Tibial artery (tissue), 4 donors: ENCODE data around the gene UCP3.
A peak's percentile ranks its signal among the peaks of the same experiment; 100 is the strongest.

Source experiments
- DNase-seq, 2 donors: peaks; one replicate each; pipeline ENCODE4 v3.0.0-alpha.2; 2019
- H3K27ac ChIP-seq, 2 donors: fragments of 200-600 bp; sonication (generic) in 1 of 2; 1 replicate in 1 of 2; 2 replicates in 1 of 2; pipeline ENCODE4 v1.5.1; 2018 to 2019; ENCODE audit warnings: mild to moderate bottlenecking in 1 of 2
- H3K27me3 ChIP-seq, 2 donors: fragments of 200-600 bp; sonication (generic) in 1 of 2; one replicate each; pipeline versions ENCODE4 v1.5.1 to v1.6.0; 2016 to 2019
- H3K36me3 ChIP-seq, 3 donors: fragments of 200-600 bp; sonication (generic) in 2 of 3; one replicate each; pipeline ENCODE4 v1.5.1; 2016 to 2019; ENCODE audit warnings: mild to moderate bottlenecking in 2 of 3
- H3K4me1 ChIP-seq, 4 donors: fragments of 200-600 bp; sonication (generic) in 2 of 4; 1 replicate in 3 of 4; 2 replicates in 1 of 4; pipeline ENCODE4 v1.5.1; 2016 to 2019
- H3K4me3 ChIP-seq, 2 donors: fragments of 200-600 bp; sonication (generic) in 1 of 2; 1 replicate in 1 of 2; 2 replicates in 1 of 2; pipeline ENCODE4 v1.5.1; 2018 to 2019; ENCODE audit warnings: mild to moderate bottlenecking in 2 of 2
- H3K9me3 ChIP-seq, 3 donors: fragments of 200-600 bp; sonication (generic) in 1 of 3; one replicate each; pipeline ENCODE4 v1.5.1; 2016 to 2019
- intact Hi-C: fragments of 100-400 bp; cut with DNase I; formaldehyde crosslinking; loops from one replicate; pipeline ENCODE4 v1.15.0; 2023; ENCODE audit warnings: low total_unique reads
- TF ChIP-seq, protein P1 (sequence below), 2 experiments: fragments of 200-600 bp in 1 of 2; fragments of 450-650 bp in 1 of 2; IDR thresholded peaks; one replicate each; pipeline ENCODE4 v1.5.1; 2017 to 2019; ENCODE audit warnings: antibody characterized with exemption in 2 of 2, mild to moderate bottlenecking in 1 of 2, moderate library complexity in 1 of 2

UCP3 gene

DNA sequence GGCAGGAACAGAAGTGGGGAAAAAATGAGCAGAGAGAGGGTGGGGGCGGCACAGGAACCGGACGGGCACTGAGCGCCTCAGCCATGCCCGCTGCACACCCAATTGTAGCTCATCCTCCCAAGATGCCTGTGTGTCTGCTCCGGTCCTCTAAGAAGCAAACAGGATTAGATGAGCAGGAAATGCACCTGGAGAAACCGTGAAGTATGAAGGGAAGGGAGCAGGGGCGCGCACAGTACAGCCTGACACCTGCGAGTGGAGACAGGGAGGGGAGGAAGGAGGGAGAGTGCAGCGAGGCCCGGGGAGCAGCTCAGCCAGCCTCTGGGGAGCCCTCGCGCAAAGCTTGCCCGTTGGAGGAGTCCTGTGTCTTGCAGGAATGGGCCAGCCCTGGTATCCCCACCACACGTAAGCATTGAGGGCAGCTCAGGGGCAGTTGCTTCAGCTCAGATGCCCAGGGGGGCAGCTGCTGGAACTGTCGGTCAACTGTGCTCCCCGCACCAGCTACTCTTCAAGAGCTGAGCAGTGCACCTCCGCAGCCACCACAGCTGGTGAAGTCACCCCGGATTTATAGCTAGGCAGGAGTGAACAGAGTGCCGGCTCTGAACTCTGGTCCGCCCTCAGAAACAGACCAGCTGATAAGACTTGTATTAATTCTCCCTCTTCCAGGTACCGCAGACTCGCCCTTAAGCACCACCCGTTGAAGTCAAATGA lies 51.1 kb downstream of the UCP3 start:
- intact Hi-C loops = no loop called here
- no peaks in the 10 kb centered on the region for H3K9me3 ChIP-seq
- TF ChIP-seq, protein P1, sequence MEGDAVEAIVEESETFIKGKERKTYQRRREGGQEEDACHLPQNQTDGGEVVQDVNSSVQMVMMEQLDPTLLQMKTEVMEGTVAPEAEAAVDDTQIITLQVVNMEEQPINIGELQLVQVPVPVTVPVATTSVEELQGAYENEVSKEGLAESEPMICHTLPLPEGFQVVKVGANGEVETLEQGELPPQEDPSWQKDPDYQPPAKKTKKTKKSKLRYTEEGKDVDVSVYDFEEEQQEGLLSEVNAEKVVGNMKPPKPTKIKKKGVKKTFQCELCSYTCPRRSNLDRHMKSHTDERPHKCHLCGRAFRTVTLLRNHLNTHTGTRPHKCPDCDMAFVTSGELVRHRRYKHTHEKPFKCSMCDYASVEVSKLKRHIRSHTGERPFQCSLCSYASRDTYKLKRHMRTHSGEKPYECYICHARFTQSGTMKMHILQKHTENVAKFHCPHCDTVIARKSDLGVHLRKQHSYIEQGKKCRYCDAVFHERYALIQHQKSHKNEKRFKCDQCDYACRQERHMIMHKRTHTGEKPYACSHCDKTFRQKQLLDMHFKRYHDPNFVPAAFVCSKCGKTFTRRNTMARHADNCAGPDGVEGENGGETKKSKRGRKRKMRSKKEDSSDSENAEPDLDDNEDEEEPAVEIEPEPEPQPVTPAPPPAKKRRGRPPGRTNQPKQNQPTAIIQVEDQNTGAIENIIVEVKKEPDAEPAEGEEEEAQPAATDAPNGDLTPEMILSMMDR (IDR thresholded peaks at IDR 0.05) = no peak
- H3K27me3 ChIP-seq = peaks cover 0 to 9% of the 10 kb centered on the region in 2 donors
- no peak overlapping the region for H3K4me3 ChIP-seq
- H3K36me3 ChIP-seq = no peaks in the 10 kb centered on the region
- DNase-seq = peak in 1 of 2 donors; percentile 58
- no peaks in the 10 kb centered on the region for H3K4me1 ChIP-seq
- no peak overlapping the region for H3K27ac ChIP-seq

DNA sequence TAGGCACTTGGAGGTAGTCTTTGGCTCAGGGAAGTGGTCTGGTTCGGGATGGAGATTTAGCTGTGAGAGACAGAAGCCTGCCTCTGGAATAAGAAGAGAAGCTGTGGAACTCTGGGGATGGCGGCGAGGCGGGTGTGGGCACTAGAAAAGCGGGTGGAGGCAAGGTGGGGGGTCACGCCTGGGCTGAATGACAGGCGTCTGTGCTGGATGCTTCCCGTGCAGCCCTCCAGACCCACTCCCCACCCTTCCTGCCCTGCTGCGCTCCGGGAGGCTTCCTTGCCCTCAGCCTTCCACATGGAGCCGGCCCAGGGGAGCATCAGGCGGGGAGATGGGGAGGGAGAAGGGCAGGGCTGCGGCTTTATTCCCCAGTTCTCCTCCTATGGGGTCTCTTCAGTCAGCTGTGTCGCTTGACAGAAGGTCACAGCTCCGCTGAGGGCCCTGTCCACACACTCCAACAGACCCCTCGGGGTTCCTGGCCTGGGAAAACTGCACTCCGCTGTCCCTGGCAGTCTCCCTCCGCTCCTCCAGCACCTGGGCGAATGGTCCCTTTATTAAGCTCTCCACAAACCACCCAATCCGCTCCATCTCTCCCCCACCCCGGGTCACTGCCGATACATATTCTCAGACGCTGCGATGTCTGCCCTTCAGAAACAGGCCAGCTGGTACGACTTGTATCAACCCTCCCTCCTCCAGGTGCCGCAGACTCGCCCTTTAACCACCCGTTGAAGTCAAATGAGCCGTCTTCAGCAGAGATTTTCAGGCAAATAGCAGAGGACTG lies 51.8 kb downstream of the UCP3 start:
- peaks cover 0 to 9% of the 10 kb centered on the region in 2 donors for H3K27me3 ChIP-seq
- no peaks in the 10 kb centered on the region for H3K36me3 ChIP-seq
- H3K4me1 ChIP-seq = no peaks in the 10 kb centered on the region
- no peak overlapping the region for H3K4me3 ChIP-seq
- DNase-seq = peak in 1 of 2 donors; percentile 50
- no peaks in the 10 kb centered on the region for H3K9me3 ChIP-seq
- intact Hi-C loops = no loop called here
- TF ChIP-seq, protein P1 (IDR thresholded peaks at IDR 0.05) = no peak
- no peak overlapping the region for H3K27ac ChIP-seq

DNA sequence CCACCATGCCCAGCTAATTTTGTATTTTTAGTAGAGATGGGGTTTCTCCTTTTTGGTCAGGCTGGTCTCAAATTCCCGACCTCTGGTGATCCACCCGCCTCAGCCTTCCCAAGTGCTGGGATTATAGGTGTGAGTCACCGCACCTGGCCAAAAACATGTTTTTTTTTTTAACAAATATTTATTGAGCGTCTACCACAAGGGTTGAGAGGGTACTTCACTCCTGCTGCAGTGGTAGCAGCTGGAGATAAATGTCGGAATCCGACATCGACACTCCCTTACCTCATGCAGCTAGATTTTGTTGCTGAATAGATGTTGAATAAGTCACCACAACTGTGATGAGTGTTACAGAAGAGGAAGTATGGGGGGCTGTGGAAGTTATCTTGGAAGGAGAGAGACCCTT lies 57.1 kb downstream of the UCP3 start:
- Histone ChIP-seq H3K9me3 (no peaks in the 10 kb centered on the region), H3K27ac (no peak overlapping the region), H3K36me3 (no peaks in the 10 kb centered on the region), H3K4me1 (no peaks in the 10 kb centered on the region), H3K27me3 (peaks cover 0 to under 1% of the 10 kb centered on the region in 2 donors), H3K4me3 (no peak overlapping the region)
- no peak for DNase-seq
- intact Hi-C loops = no loop called here
- TF ChIP-seq, protein P1 (IDR thresholded peaks at IDR 0.05) = no peak

DNA sequence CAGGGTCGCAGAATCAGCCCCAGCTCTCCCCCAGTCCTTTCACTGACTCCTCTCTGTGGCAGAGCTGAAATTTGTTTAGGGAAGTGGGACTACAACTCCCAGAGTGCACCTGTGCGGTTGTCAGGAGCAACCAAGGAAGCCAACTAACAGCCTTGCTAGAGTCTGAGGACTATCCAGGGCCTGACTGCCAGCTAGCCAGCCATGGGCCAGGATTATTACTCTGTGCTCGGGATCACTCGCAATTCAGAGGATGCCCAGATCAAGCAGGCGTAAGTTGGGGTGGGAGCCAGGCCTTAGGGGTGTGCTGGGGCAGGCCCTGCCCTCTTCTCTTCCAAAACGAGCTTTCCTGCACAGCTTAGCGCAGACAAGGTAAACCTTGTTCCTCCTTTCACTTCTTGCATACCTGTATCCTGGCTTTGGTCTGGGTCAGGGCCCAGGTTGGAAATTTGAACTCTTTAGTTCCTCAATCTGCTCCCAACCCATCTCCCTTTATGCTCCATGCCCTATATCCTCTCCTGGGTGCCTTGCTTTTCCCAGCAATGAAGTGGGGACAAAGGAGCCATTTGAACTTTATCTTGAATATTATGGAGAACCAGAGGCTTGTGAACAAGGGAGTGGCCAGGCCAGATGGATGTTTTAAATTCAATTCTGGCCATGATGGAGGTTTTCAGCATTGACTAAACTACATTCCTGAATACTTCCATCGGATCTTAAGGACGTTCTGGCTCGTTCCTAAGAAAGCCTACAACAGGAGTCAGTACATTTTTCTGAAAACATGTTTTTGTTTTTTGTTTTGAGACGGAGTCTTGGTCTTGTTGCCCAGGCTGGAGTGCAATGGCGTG lies 57.8 kb downstream of the UCP3 start, which contains the start of gene DNAJB13:
Gene DNAJB13 (plus strand): TSS at position 158 of the 842 bp plus-strand sequence. CDS start 44 bp downstream, at position 202.
- Histone ChIP-seq H3K27me3 (no peaks in the 10 kb centered on the region), H3K4me3 (no peak within 1 kb of the TSS), H3K4me1 (no peaks in the 10 kb centered on the region), H3K36me3 (no peaks in the 10 kb centered on the region), H3K9me3 (no peaks in the 10 kb centered on the region), H3K27ac (no peak within 1 kb of the TSS)
- intact Hi-C loops = no loop called here
- DNase-seq = no peak
- TF ChIP-seq, protein P1 (IDR thresholded peaks at IDR 0.05) = no peak
